ENCODE data around the gene LGALS7B. TPM values are rescaled to one million over a fixed set of nuclear protein-coding genes. Genes with fewer than 3 reads are reported as not detected.
"Not testable (repeated sequence)": the region's sequence is repeated elsewhere in the genome, so short reads cannot be mapped to it uniquely, and the experiment has no call there.

LGALS7B gene
- total RNA-seq, 1 donor from 2014 or later = not detected

DNA sequence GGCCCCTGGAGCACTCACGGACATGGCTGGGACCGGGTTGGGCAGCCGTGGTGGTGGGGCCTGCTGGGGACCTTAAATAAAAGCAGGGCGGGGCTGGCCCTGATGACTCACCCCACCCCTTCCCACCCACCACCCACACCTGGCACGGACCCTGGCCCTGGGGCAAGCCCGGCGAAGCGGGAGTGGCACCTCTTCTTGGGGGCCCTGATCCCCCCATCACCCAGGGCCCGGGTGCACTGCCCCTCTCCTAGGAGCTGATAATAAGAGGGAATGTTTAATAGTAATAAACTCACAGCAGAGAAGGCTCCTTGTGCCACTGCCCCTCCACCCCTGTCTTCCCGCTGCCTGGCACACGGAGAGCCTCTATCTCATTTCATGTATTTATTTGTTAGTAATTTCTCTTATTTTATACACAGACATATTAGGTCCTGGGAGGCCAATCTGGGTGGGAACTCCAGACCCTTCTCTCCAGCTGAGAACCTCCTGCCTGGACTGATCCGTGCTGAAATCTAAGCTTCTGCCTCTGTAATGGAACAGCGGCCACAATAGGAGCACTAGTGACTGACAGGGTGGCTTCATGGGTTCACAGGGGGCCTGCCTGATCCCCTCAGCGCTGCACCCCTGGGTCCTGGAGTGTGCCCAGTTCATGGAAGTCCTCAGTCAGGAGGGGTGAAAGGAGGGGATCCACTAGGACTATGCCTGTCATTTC lies 15.4 kb upstream of the LGALS7B start, which contains the start of gene LGALS7:
TSS of gene LGALS7 (minus strand) at position 49 of the 709 bp plus-strand sequence. CDS start at position 24, 25 bp downstream.
- Mint-ChIP-seq H3K36me3 (no peaks in the 10 kb centered on the region), H3K4me1 (ENCODE audit: unreplicated experiment) (no peaks in the 10 kb centered on the region), H3K27ac (peak within 1 kb of the TSS; percentile 36), H3K9me3 (no peaks in the 10 kb centered on the region), H3K4me3 (no peak within 1 kb of the TSS), H3K27me3 (peaks cover 2% of the 10 kb centered on the region)
- TF ChIP-seq, protein P1, sequence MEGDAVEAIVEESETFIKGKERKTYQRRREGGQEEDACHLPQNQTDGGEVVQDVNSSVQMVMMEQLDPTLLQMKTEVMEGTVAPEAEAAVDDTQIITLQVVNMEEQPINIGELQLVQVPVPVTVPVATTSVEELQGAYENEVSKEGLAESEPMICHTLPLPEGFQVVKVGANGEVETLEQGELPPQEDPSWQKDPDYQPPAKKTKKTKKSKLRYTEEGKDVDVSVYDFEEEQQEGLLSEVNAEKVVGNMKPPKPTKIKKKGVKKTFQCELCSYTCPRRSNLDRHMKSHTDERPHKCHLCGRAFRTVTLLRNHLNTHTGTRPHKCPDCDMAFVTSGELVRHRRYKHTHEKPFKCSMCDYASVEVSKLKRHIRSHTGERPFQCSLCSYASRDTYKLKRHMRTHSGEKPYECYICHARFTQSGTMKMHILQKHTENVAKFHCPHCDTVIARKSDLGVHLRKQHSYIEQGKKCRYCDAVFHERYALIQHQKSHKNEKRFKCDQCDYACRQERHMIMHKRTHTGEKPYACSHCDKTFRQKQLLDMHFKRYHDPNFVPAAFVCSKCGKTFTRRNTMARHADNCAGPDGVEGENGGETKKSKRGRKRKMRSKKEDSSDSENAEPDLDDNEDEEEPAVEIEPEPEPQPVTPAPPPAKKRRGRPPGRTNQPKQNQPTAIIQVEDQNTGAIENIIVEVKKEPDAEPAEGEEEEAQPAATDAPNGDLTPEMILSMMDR (conservative IDR thresholded peaks at IDR 0.05) = no peak
- no peak for DNase-seq (ENCODE audit: extremely low spot score, unreplicated experiment)

DNA sequence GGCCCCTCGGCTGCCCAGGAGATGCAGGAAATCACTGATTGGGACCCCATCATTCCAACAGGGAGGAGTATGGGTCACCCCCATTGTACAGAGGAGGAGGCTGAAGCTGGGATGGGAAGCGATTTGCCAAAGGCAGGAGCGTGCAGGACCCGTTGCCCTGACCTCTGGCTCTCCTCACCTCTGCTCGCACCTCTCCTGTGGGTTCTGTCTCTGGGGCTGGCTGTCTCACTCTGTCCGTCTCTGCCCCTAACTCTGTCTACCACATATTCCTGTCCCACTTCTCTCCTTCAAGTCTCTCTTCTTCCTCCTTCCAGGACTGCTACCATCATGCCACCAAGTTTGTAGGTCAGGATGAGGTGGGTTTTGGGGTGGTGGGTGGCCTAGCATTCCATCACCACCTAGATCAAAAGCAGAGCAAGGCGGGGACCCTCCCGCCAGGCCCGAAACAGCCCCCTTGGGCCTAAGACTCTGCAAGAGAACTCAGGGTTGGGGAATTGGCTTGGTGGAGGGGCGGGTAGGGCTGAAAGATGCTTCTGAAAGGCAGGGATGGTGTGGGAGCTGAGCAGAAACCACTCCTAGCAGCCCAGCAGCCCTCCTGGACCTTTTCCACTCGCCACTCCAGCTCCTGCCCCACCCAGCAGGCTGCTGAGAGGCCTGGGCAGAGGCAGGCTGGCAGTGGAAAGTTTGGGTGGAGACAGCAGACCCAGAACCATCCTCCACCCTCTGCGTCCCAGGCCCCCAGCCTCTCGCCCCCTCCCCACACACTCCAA lies 14.6 kb upstream of the LGALS7B start:
- Mint-ChIP-seq H3K9me3 (no peaks in the 10 kb centered on the region), H3K27ac (no peak overlapping the region), H3K4me3 (no peak overlapping the region), H3K36me3 (no peaks in the 10 kb centered on the region), H3K4me1 (ENCODE audit: unreplicated experiment) (no peaks in the 10 kb centered on the region), H3K27me3 (peaks cover 4% of the 10 kb centered on the region)
- no peak for DNase-seq (ENCODE audit: extremely low spot score, unreplicated experiment)
- TF ChIP-seq, protein P1 (conservative IDR thresholded peaks at IDR 0.05) = no peak

DNA sequence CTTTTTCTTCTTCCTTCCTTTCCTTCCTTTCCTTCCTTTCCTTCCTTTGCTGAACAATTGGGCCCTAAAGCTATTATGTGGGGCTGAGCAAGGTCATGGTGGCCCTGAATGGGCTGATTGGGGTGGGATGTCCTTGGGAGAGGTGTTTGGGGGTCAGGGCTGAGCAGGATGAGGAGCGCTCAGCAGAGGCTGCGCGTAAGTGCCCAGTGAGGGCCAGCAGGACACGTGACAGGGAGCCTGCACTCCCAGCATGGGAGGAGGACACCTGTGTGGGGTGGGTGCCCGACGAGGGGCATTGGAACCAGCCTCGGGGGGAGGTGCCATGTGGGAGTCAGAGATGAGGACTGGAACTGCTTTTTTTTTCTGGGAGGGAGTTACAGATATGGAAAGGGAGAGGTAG lies 10.3 kb upstream of the LGALS7B start:
- no peak overlapping the region for H3K4me3 Mint-ChIP-seq
- no peak overlapping the region for H3K27ac Mint-ChIP-seq
- peaks cover 11% of the 10 kb centered on the region for H3K27me3 Mint-ChIP-seq
- no peaks in the 10 kb centered on the region for H3K36me3 Mint-ChIP-seq
- no peaks in the 10 kb centered on the region for H3K4me1 Mint-ChIP-seq (ENCODE audit: unreplicated experiment)
- DNase-seq (ENCODE audit: extremely low spot score, unreplicated experiment) = no peak
- H3K9me3 Mint-ChIP-seq = no peaks in the 10 kb centered on the region
- TF ChIP-seq, protein P1 (conservative IDR thresholded peaks at IDR 0.05) = no peak

DNA sequence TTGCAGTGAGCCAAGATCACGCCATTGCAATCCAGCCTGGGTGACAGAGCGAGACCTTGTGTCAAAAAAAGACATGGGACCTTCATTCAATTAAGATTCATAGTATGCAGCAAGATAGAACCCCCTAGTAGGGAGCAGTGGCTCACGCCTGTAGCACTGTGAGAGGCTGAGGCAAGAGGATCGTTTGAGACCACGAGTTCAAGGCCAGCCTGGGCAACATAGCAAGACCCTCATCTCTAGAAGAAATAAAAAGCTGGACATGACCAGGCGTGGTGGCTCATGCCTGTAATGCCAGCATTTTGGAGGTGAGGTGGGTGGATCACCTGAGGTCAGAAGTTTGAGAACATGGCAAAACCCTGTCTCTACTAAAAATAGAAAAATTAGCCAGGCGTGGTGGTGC lies 8.6 kb upstream of the LGALS7B start:
- no peak for DNase-seq (ENCODE audit: extremely low spot score, unreplicated experiment)
- Mint-ChIP-seq H3K27ac (no peak overlapping the region), H3K4me3 (no peak overlapping the region), H3K36me3 (no peaks in the 10 kb centered on the region), H3K27me3 (peaks cover 11% of the 10 kb centered on the region), H3K4me1 (ENCODE audit: unreplicated experiment) (no peaks in the 10 kb centered on the region), H3K9me3 (no peaks in the 10 kb centered on the region)
- TF ChIP-seq, protein P1 (conservative IDR thresholded peaks at IDR 0.05) = no peak

DNA sequence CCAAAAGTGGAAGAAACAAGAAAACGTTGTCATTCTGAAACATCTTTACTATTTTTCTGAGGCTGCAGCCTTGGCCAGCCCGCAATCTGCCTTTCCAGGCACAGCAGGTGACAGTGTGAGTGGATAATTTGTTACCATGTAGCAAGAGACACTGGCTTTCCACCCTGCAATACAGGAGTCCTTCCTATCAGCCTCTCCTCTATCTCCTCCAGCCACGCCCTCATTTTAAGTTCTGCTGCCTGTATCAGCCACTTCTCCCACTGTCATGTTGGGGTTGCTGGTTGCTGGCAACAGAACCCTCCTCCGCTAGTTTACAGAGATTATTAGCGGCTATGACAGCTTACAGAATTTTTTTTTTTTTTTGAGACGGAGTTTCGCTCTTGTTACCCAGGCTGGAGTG lies 7.9 kb upstream of the LGALS7B start:
- peaks cover 11% of the 10 kb centered on the region for H3K27me3 Mint-ChIP-seq
- H3K4me3 Mint-ChIP-seq = no peak overlapping the region
- no peaks in the 10 kb centered on the region for H3K9me3 Mint-ChIP-seq
- H3K4me1 Mint-ChIP-seq (ENCODE audit: unreplicated experiment) = no peaks in the 10 kb centered on the region
- H3K36me3 Mint-ChIP-seq = no peaks in the 10 kb centered on the region
- DNase-seq (ENCODE audit: extremely low spot score, unreplicated experiment) = no peak
- TF ChIP-seq, protein P1 (conservative IDR thresholded peaks at IDR 0.05) = no peak
- H3K27ac Mint-ChIP-seq = no peak overlapping the region

DNA sequence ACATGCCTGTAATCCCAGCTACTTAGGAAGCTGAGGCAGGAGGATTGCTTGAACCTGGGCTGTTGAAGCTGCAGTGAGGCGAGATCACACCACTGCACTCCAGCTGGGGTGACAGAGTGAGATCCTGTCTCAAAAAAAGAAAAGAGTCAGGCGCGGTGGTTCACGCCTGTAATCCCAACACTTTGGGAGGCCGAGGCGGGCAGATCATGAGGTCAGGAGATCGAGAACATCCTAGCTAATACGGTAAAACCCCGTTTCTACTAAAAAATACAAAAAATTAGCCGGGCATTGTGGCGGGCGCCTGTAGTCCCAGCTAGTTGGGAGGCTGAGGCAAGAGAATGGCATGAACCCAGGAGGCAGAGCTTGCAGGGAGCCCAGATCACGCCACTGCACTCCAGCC lies 6.8 kb upstream of the LGALS7B start:
- H3K4me1 Mint-ChIP-seq (ENCODE audit: unreplicated experiment); H3K9me3 Mint-ChIP-seq; H3K27ac Mint-ChIP-seq; H3K4me3 Mint-ChIP-seq; DNase-seq (ENCODE audit: extremely low spot score, unreplicated experiment); H3K36me3 Mint-ChIP-seq: not testable (repeated sequence)
- peaks cover 11% of the 10 kb centered on the region for H3K27me3 Mint-ChIP-seq
